Stimulated activated CD8-positive, alpha-beta memory T cell treated with anti-CD3 and anti-CD28 coated beads, Interleukin-15, amount 100 ng/mL, for 1 hour (primary cell): ENCODE measurements around the gene HGS.

ENCODE experiments used
- DNase-seq: peaks from one replicate; pipeline ENCODE4 v3.0.0-alpha.2; 2020; ENCODE audit warnings: low read depth

The HGS gene

DNA sequence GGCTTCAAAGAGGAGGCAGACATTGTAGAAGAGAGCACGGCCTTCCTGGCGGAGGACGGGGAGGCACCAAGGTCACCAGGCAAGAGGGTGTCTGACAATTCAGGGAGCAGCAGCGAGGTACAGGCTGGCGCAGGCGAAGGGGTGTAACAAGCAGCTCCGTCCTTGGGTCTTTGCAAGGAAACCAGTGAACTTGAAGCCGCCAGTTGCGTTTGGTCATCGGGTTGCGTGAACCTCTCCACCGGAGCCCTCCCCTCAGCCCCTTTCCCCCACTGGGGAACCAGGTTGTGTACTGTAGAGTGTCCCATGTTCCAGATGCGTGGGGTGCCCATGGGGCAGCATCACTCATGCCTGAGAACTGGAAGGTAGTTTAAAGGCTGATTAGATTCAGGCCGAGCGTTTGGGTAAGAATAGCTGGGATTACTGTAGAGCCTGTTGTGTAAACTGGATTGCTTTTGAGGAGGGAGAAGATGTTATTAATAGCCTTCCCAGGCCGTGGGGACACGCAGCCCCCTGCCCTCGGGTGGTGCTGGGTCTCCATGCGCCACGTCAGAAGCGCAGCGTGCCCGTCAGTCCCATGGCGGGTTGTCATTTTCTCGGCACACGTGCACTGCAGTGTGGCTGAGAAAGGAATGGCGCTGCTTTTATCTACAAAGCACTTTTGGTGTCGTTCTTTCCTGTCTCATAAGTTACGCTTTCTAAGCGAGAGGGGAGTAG is 21.9 kb downstream of the HGS start:
- DNase-seq: no peak

DNA sequence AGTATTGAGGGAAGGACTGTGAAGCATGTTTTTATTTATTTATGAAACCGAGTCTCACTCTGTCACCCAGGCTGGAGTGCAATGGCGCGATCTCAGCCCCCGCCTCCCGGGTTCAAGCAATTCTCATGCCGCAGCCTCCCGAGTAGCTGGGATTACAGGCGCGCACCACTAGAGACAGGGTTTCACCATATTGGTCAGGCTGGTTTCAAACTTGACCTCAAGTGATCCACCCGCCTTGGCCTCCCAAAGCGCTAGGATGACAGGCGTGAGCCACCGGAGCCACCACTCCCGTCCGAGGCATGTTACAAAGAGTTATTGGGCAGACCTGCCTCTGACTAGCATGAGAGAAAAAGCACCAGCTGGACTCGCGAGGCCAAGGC is 22.4 kb downstream of the HGS start:
- DNase-seq: no peak

DNA sequence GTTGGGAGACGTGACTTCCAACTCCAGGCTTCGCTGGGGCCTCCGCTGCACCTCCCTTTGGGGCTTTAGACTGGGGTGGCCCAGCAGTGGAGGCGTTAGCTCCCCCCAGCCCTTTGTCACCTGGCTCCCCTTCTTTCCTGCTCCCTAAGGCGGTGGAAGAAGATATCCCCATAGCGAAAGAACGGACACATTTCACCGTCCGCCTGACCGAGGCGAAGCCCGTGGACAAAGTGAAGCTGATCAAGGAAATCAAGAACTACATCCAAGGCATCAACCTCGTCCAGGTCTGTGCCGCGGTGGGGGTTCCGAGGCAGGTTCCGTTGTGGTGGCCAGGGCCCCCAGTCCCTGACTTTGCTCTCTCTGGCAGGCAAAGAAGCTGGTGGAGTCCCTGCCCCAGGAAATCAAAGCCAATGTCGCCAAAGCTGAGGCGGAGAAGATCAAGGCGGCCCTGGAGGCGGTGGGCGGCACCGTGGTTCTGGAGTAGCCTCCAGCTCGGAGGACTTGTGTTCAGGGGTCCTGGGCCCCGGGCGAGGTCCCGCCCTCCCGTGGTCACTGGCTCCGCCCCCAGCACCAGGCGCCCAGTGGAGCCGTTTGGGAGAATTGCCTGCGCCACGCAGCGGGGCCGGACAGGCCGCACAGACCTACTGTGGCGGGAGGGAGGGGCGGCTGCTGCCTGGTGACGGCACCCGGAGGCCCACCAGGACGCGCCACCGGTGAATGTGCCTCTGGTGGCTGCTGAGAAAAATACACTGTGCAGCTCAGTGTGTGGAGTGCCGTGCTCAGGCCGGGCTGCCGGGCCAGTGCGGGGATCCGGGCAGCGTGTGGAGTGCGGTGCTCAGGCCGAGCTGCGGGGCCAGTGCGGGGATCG is 23.2 kb downstream of the HGS start:
- no peak for DNase-seq

DNA sequence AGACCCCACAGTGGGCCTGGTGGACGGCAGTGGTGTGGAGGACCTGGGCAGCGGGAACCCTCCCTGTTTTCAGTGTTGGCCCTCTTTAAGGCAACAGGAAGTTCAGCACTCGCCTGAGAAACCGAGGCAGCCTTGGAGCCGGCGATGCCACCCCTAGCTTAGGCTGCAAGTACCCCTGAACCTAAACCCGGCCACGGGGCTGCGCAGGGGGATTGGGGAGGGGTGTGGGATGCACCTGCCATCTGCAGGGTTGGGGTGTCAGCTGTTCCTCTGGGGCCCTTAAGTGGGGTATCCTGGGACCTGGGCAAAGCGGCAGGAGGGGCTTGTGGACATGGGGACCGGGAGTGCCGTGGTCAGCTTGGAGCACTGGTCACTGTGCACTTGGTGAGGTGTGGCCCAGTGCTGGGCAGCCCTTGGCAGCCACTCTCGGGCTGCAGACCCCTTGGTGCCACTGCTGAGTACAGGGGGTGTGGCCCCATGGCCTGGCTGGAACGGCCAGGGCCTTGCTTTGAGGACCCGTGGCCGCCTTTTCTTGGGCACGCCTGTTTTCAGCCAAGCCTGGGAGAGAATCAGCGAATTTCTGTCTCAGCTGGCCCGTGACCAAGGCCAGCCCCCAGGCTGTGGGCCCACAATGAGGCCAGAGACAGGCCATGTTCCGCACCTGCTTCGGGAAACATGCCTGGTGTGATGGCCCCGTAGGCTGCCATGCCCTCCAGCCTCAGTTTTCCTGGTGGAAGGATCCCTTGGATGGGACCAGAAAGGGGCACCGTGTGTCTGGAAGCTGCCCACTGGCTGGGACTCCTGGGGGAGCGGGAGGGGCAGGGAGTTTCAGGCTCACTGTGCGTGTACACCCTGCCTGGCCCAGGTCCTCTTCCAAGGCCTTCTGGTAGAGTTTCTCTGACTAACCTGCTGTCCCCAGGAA is 24.2 kb downstream of the HGS start:
- DNase-seq: no peak

DNA sequence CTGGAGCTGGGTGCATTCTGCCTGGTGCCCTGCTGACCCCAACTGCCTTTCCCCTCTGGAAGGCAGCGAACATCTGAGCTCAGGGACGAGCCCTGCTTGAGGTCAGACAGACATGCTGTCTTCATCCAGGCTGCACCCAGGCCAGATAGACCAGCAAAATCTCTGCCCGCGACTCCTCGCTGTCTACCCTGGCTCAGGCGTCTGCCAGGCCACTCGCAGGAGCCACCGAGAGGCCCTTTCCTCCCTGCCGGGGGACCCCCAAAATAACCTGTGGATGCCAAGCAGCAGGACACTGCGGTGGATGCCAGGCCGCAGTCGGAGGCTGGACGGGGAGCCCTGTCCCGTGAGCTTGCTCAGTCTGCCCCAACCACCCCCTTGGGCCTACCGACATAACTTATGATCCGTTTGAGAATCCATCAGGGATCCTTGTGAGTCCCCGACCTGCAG is 25.0 kb downstream of the HGS start:
- DNase-seq: no peak

DNA sequence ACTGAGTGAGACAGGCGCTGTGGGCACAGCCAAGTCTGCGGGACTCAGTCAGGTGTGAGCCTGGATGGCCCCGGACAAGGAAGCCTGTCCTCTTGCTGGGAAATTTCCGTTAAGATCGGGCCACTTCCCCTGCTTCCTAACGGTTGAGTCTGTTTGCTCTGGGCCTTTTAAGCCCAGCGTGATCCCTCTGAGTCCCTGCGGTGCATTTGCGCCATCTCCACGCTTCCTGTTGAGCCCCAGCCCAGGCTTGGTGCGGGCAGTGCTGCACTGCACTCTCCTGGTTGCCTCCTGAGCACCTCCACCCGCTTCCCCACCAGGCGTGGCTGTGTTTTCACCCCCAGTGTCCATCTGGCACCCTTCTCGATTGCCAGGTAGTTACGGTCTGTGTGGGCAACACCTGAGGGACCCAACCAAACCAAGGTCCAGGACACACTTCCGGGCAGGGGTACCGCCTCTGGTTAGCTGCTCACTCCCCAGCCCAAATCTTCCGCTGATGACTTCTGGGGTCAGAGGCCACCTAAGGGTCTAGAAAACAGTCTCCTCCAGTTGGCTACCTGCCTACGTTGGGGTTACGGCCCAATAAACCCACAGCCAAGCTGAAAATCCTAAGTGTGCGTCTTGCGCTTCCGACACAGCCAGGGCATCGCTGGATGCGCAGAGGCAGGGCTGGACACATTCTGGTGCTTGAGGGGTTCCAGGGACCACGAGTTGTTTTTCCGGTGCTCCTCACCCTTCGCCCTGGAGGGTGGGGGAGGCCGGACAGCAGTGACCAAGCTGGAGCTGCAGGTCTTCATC is 26.9 kb downstream of the HGS start:
- DNase-seq: no peak

DNA sequence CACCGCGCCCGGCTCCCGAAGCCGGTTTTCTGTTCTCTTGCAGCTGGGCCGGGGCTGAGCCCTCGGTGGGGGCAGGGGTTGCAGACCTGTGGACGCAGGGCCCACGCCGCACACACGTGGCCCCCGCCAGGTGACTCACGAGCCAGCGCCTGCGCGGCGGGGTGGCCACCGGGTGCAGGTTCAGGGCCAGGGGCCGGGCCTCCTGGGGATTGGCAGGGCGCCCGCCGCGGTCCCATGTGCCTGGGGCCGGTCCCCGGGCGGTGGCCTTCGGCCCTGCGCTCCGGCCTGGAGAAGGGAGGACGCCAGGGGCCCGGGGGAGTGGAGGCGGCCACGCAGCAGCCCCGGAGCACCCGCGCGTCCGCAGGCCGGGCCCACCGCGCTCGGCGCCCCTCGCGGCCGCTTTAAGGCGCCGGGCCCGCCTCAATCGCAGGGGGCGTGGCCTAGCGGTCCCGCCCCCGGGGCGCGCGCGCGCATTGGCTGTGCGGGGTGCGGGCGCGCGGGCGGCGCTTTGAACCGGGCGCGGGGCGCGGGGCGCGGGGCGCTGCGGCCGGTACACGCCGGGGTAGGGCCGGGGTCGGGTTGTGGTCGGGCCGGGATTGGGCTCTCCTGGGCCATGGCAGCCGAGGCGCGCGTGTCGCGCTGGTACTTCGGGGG is 28.1 kb downstream of the HGS start, which contains the start of gene SLC25A10:
Gene SLC25A10, plus strand, starts transcription at position 471 of the 654 bp plus-strand sequence. Its CDS starts 143 bp downstream, at position 614.
- DNase-seq: peak; percentile 32

DNA sequence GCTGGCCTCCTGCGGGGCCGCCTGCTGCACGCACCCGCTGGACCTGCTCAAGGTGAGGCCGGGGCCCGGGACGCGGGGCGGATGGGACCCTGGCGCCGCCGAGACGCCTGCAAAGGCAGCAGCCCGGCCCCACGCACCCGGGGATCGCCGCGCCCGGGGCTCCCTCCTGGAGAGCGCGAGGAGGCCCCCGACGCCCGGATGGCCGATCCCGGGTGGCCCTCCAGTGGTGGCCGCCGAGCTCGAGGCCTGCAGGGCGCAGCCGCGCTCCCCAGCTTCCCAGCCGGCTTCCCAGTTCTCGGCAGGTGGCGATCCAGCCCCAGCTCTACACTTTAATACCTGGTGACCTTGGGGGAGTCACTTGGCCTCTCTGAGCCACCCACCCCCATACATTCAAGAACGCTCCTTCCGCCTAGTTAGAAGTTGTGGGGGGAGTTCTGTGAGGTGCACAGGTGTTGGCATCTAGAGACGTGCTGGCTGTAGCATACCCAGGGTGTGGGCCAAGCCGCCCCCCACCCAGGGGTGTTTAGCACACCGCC is 28.7 kb downstream of the HGS start:
- no peak for DNase-seq

DNA sequence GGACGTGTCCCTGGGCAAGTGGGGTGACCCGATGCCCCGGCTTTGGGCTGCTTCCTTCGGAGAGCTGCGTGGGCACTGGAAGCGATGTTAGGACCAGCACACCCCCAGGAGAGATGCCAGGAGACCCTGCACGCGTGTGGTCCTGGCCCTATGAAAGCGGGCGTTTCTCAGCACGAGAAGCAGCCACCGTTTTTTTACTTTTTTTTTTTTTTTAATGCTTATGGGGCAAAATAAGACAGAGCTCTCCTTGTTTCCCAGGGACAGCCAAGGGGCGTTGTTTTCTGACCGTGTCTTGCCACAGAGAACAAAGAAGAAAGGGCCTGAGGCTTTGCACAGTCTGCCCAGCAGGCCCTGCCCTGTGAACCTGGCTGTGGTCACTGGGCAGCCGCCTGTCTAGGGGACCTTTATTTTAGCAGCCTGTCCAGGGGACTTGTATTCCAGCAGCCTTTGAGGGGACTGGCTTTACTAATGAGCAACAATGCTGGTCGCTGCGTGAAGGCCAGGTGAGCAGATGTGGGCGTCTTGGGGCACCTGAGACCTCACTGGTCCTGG is 29.3 kb downstream of the HGS start:
- DNase-seq: no peak

DNA sequence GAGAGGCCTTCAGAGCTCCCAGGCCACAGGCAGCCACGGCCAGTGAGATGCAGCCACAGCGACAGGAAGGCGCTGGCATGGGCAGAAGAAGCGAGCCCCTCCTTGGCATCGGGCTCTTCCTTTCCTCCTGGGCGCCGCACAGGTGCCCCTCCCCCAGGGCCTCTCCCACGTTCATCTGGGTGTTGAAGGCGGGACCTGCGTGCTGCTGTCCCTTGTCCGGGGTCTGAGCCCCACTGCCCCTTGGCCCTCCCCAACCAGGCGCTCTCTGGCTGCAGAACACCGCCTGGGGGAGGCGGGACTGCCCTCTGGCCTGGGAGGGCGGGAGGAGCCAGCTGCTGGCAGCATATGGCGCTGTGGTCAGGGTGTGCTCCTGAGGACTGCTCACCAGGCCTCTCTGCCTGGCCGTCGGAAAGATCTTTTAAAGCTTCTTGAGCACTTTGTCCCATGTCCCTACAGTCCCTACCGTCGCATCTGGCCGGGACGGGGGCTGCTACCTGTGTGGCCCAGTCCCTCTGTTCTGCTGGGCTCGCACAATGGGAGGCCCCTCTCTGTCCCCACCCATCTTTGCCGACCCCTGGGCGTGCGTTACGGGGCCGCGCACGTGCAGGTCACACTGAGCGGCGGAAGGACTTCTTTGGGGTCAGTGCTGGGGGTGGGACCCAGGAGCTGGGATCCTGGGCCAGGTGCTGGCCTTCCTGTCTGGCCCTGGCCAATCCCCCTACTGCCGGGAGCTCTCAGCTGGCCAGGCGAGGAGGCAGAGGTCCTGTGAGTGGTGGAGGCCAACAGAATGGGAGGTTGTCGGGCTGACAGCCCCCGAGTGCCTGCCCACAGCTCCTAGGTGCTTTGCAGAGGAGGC is 30.0 kb downstream of the HGS start:
- no peak for DNase-seq

DNA sequence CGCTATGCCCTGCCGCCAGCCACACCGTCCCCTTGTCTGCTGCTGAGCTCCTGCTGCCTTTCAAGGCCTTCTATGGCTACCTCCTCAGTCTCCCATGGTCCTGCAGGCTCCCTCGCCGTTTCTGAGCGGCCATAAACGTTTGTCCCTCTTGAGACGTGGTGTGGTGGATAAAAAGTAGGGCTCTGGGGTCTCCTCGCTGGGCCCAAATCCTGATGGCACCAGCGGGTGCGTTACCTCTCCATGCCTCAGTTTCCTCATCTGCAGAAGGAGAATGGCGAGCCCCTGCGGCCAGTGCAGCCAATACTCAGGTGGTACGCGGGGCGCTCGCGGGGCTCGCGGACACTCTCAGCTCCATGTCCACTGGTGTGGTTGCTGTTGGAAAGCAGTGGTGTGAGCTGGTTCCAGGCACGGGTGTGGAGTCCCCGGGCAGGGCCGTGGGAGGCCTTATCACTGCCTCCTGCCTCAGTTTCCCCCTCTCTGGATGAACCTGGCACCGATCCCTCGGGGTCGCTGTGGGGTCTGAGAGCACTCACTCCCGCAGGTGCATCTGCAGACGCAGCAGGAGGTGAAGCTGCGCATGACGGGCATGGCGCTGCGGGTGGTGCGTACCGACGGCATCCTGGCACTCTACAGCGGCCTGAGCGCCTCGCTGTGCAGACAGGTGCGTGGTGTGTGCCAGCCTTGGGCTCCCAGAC is 30.7 kb downstream of the HGS start:
- no peak for DNase-seq

DNA sequence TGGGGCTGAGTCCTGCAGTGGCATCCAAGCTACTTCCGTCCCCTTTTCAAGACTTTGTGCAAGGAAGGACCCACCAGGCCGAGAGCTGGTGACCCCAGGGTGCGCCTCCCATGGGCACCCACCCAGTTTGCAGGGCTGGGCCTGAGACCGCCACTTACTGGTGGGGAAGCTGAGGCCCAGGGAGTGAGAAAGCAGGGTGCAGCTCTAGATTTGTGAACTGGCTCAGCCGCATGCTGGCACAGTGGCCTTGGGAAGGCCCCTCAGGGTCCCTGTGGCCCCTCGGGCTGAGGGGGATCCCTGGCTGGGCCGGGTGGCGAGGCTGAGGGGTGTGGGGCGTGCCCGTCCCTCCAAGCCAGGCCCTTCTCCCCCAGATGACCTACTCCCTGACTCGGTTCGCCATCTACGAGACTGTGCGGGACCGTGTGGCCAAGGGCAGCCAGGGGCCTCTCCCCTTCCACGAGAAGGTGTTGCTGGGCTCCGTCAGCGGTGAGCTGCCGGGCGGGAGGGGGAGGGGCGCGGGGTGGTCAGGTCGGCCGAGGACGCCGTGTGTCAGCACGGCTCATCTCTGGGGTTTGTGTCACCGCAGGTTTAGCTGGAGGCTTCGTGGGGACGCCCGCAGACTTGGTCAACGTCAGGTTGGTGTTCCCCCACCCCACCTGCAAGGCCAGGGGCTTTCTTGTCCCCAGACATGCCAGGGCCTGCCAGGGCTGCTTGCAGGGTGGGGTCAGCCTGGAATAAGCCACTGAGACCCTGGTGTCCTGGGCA is 31.5 kb downstream of the HGS start:
- no peak for DNase-seq

DNA sequence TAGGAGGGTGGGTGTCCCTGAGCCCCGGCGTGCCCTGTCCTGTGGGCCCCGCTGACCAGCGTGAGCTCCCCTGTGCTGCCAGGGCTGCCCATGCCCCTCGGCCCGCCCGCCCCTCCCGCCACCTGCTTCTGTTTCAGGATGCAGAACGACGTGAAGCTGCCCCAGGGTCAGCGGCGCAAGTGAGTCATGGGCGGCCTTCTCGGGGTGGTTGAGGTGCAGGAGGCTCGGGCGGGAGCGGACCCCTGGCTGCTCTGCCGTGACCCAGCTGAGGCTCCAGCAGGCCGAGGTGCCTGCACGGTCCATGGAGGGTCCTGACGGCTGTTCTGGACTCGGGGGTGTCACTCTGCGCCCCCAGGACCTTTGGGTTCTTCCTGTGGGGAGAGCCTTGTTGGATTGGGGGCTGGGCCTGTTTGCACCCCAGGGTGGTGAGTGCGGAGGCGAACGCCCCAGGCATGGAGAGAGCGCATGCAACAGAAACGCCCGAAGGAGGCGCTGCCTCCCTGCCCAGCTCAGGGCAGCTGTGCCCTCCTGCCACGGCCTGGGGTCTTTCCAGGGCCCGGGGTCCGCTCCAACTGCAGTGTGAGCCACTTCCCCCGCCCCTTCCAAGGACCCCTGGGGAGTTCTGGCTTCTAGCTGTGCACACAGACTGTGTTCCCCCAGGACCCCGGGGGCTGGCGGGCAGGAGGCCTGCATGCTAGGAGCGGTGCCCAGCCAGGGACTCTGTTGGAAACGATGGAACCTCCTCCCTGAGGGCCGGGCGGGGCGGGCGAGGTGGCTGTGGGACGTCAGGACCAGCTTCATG is 32.3 kb downstream of the HGS start:
- no peak for DNase-seq

DNA sequence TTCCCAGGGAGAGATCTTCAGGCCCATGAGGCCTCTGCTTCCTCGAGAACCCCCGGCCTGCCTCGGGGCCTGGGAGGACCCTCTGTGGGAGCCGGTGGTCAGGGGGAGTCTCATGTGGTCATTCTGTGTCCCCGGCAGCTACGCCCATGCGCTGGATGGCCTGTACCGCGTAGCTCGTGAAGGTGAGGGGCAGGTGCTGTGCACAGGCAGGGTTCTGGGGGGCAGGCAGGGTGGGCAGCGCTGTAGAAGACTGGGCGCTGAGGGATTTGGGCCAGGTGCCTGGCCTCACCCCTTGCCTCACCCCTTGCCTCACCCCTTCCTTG is 32.8 kb downstream of the HGS start:
- DNase-seq: no peak

DNA sequence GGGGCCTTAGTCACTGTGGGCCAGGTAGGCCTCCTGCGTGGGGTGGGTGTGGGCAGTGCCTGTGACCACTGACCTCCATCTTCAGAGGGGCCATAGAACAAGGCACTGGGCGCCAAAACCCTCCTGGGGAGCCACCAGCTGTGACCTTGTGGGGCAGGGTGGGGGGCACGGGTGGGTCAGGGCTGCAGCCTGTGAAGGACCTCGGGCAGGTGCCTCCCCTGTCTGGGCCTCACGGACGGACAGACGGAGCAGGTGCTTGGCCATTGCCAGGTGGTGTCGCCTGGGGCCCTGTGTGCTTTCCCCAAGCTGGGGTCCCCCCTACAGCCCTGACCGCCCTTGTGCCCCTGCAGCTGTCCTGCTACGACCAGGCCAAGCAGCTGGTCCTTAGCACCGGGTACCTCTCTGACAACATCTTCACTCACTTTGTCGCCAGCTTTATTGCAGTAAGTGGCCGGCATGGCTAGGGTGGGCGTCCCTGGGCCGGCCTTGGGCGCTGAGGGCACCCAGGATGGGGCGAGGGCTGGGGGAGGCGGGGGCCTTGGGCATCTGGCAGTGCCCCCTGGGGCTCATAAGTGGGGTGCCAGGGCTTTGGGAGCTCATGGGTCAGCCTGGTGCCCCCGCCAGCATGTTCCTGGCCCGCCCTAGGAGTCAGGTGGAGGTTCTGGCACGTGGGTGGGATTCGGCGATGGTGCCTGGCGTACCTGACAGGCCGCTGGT is 33.4 kb downstream of the HGS start:
- no peak for DNase-seq

DNA sequence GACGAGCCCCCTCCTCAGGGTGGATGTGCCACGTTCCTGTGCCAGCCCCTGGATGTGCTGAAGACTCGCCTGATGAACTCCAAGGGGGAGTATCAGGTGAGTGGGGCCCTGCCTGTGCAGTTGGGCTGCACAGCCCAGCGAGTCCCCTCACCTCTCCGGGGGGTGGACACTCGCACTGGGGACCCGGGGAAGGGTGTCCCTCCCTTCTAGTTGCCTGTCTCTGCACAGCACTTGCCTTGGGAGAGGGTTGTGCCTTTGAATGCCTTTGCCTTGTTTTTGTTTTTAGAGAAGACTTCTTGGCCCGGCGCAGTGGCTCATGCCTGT is 33.9 kb downstream of the HGS start:
- no peak for DNase-seq
